NB4 (cell line): Measurements from ENCODE around the gene IFI16.
"Not testable (repeated sequence)": the region's sequence is repeated elsewhere in the genome, so short reads cannot be mapped to it uniquely, and the experiment has no call there.

ENCODE experiments used
- DNase-seq: peaks from one replicate; pipeline ENCODE4 v3.0.0; 2010; ENCODE audit warnings: low read depth
- H3K4me3 ChIP-seq: one replicate; pipeline ENCODE4 v1.5.1; 2011; ENCODE audit warnings: mild to moderate bottlenecking, low read depth, low read length, moderate library complexity
- CTCF ChIP-seq: IDR thresholded peaks from one replicate; pipeline ENCODE4 v1.5.1; 2012; ENCODE audit warnings: low read depth, low read length
- MAX ChIP-seq: IDR thresholded peaks from 2 replicates; pipeline ENCODE4 v1.6.1; 2011; ENCODE audit warnings: low read depth, low read length
- MYC ChIP-seq: IDR thresholded peaks from 2 replicates; pipeline ENCODE4 v1.6.1; 2011; ENCODE audit warnings: low read depth, low read length
- POLR2A ChIP-seq: IDR thresholded peaks from 2 replicates; pipeline ENCODE4 v1.6.1; 2011; ENCODE audit warnings: mild to moderate bottlenecking; ENCODE audit not compliant: insufficient read length; ENCODE audit errors: extremely low read depth

Gene IFI16

GRCh38 chr1:159009287-159009686 is 420 bp upstream of the IFI16 start:
- H3K4me3 ChIP-seq: peak overlapping the region; percentile 65
- no peak for TF ChIP-seq POLR2A
- TF ChIP-seq CTCF: no peak
- no peak for TF ChIP-seq MAX
- no peak for TF ChIP-seq MYC
- peak; percentile 22 for DNase-seq

- no peak for DNase-seq
- peak overlapping the region; percentile 65 for H3K4me3 ChIP-seq
- no peak for TF ChIP-seq POLR2A
- TF ChIP-seq CTCF: no peak
- no peak for TF ChIP-seq MAX
- no peak for TF ChIP-seq MYC
Measured at GRCh38 chr1:159010391-159010790, 684 bp downstream of the IFI16 start.

GRCh38 chr1:159011001-159011400 is 1.3 kb downstream of the IFI16 start:
- DNase-seq: not testable (repeated sequence)
- peak overlapping the region; percentile 65 for H3K4me3 ChIP-seq

GRCh38 chr1:159011751-159012150 is 2.0 kb downstream of the IFI16 start:
- TF ChIP-seq CTCF: no peak
- peak overlapping the region; percentile 65 for H3K4me3 ChIP-seq
- DNase-seq: no peak

- no peak for TF ChIP-seq MAX
- TF ChIP-seq CTCF: no peak
- no peak for TF ChIP-seq POLR2A
- no peak for TF ChIP-seq MYC
- DNase-seq: peak; percentile 39
- peak overlapping the region; percentile 65 for H3K4me3 ChIP-seq
Measured at GRCh38 chr1:159012495-159012894, 2.8 kb downstream of the IFI16 start.

GRCh38 chr1:159014003-159014571 is 4.4 kb downstream of the IFI16 start:
- DNase-seq: peak; percentile 40
- TF ChIP-seq CTCF: no peak
- TF ChIP-seq POLR2A: no peak
- no peak for TF ChIP-seq MYC
- TF ChIP-seq MAX: no peak
- peak overlapping the region; percentile 62 for H3K4me3 ChIP-seq
